H1 (cell line): ENCODE results near the gene SMIM38. TPM values are rescaled to one million over a fixed set of nuclear protein-coding genes. Genes with fewer than 3 reads are reported as not detected.

ENCODE experiments used
- CTCF ChIA-PET: fragments of 300-600 bp; sonication (Branson Sonifier 250); formaldehyde crosslinking; loops from one replicate; lab custom pipeline; 2021; ENCODE audit not compliant: partially characterized antibody; lab: Charles Lee
- POLR2A ChIA-PET: fragments of 300-600 bp; sonication (Branson Sonifier 250); formaldehyde crosslinking; loops from one replicate; lab custom pipeline; 2021; ENCODE audit warnings: inconsistent platforms; ENCODE audit not compliant: partially characterized antibody; lab: Charles Lee
- DNase-seq, 2 experiments: peaks; one replicate each; pipeline versions ENCODE4 v3.0.0 to v3.0.0-alpha.2; 2010 to 2022; ENCODE audit warnings: low spot score in 2 of 2, low read depth in 1 of 2, mixed read lengths in 1 of 2
- FAIRE-seq: peaks from 2 replicates; lab custom pipeline; 2011; peaks lifted over from hg19 to GRCh38; lab: Jason Lieb, UNC
- H2AFZ ChIP-seq: 2 replicates; pipeline ENCODE4 v1.8.1; 2012; ENCODE audit warnings: low read length, inconsistent platforms
- H2AK5ac ChIP-seq: 2 replicates; pipeline ENCODE4 v1.6.1; 2013; ENCODE audit warnings: low read depth, low read length
- H2BK120ac ChIP-seq: replicated peaks from 2 replicates; pipeline ENCODE3; 2013; ENCODE audit warnings: low read depth, low read length, inconsistent platforms
- H2BK12ac ChIP-seq: 2 replicates; pipeline ENCODE4 v1.6.1; 2013; ENCODE audit warnings: low read depth, low read length
- H2BK15ac ChIP-seq: 2 replicates; pipeline ENCODE4 v1.6.1; 2013; ENCODE audit warnings: low read length
- H2BK20ac ChIP-seq: 2 replicates; pipeline ENCODE4 v1.6.1; 2013; ENCODE audit warnings: low read length
- H2BK5ac ChIP-seq: 2 replicates; pipeline ENCODE4 v1.6.1; 2013; ENCODE audit warnings: low read depth, low read length
- H3K14ac ChIP-seq: 2 replicates; pipeline ENCODE4 v1.6.1; 2013; ENCODE audit warnings: inconsistent platforms; ENCODE audit not compliant: insufficient read length
- H3K18ac ChIP-seq: 2 replicates; pipeline ENCODE4 v1.6.1; 2013; ENCODE audit warnings: low read length; ENCODE audit errors: extremely low read depth
- H3K23ac ChIP-seq: 2 replicates; pipeline ENCODE4 v1.6.1; 2013; ENCODE audit warnings: inconsistent platforms; ENCODE audit not compliant: insufficient read length
- H3K23me2 ChIP-seq: 2 replicates; pipeline ENCODE4 v1.6.1; 2013; ENCODE audit warnings: low read depth, low read length
- H3K27ac ChIP-seq: 2 replicates; pipeline ENCODE4 v1.6.1; 2011; ENCODE audit warnings: low read depth, low read length, inconsistent platforms
- H3K27me3 ChIP-seq, 4 experiments: replicated peaks in 1 of 4; 1 replicate in 1 of 4; 2 replicates in 3 of 4; pipeline versions ENCODE4 v1.6.1 to v1.8.1; 2011 to 2013; ENCODE audit warnings: low read length in 3 of 4, mild to moderate bottlenecking in 3 of 4, inconsistent platforms in 2 of 4, mixed read lengths in 2 of 4, moderate library complexity in 1 of 4; ENCODE audit not compliant: control insufficient read depth in 3 of 4, insufficient read depth in 3 of 4; ENCODE audit errors: extremely low read depth in 1 of 4
- H3K36me3 ChIP-seq, 4 experiments: 2 replicates each; pipeline versions ENCODE4 v1.6.1 to v1.8.1; 2011 to 2013; ENCODE audit warnings: mild to moderate bottlenecking in 4 of 4, low read length in 3 of 4, moderate library complexity in 2 of 4, control low read depth in 1 of 4, inconsistent platforms in 1 of 4; ENCODE audit not compliant: insufficient read depth in 4 of 4, control insufficient read depth in 2 of 4
- H3K4ac ChIP-seq: replicated peaks from 2 replicates; pipeline ENCODE3; 2013; ENCODE audit warnings: low read length, low read depth, mixed read lengths, inconsistent platforms; ENCODE audit not compliant: insufficient read length
- H3K4me1 ChIP-seq, 4 experiments: replicated peaks in 1 of 4; 1 replicate in 1 of 4; 2 replicates in 3 of 4; pipeline versions ENCODE4 v1.6.1 to v1.8.1; 2011 to 2013; ENCODE audit warnings: low read length in 3 of 4, inconsistent platforms in 2 of 4, mixed read lengths in 1 of 4; ENCODE audit not compliant: insufficient read depth in 4 of 4, control insufficient read depth in 3 of 4
- H3K4me2 ChIP-seq, 2 experiments: 2 replicates each; pipeline versions ENCODE4 v1.6.1 to v1.8.1; 2011 to 2013; ENCODE audit warnings: low read depth in 2 of 2, low read length in 2 of 2, control low read depth in 1 of 2, inconsistent platforms in 1 of 2, mild to moderate bottlenecking in 1 of 2; ENCODE audit not compliant: insufficient read depth in 1 of 2
- H3K4me3 ChIP-seq, 4 experiments: fragments of 200-600, 300-600 bp in 1 of 4; sonication (generic), shearing (Covaris generic), sonication (Bioruptor Twin) in 1 of 4; 2 replicates each; pipeline versions ENCODE4 v1.5.1 to v1.8.1; 2011 to 2016; ENCODE audit warnings: low read length in 4 of 4, low read depth in 3 of 4, control low read depth in 2 of 4, inconsistent platforms in 2 of 4, mild to moderate bottlenecking in 2 of 4, mixed read lengths in 1 of 4, moderate library complexity in 1 of 4; ENCODE audit not compliant: insufficient read depth in 2 of 4; ENCODE audit errors: extremely low read depth in 1 of 4
- H3K56ac ChIP-seq: replicated peaks from 2 replicates; pipeline ENCODE3; 2013; ENCODE audit warnings: low read depth, mild to moderate bottlenecking, mixed read lengths, low read length, inconsistent platforms; ENCODE audit not compliant: insufficient read length
- H3K79me1 ChIP-seq: 2 replicates; pipeline ENCODE4 v1.6.1; 2013; ENCODE audit warnings: low read depth, low read length, control low read depth
- H3K79me2 ChIP-seq, 2 experiments: 2 replicates each; pipeline versions ENCODE4 v1.6.1 to v1.8.1; 2012 to 2013; ENCODE audit warnings: low read length in 2 of 2, mild to moderate bottlenecking in 2 of 2, inconsistent platforms in 1 of 2; ENCODE audit not compliant: insufficient read depth in 2 of 2, control insufficient read depth in 1 of 2
- H3K9ac ChIP-seq, 4 experiments: replicated peaks in 1 of 4; 1 replicate in 1 of 4; 2 replicates in 3 of 4; pipeline versions ENCODE4 v1.6.1 to v1.8.1; 2011 to 2013; ENCODE audit warnings: low read depth in 3 of 4, low read length in 3 of 4, control low read depth in 2 of 4, mild to moderate bottlenecking in 2 of 4, moderate library complexity in 2 of 4, inconsistent platforms in 1 of 4; ENCODE audit errors: extremely low read depth in 1 of 4
- H3K9me3 ChIP-seq, 2 experiments: 2 replicates each; pipeline versions ENCODE4 v1.6.1 to v1.8.1; 2012 to 2013; ENCODE audit warnings: mild to moderate bottlenecking in 2 of 2, moderate library complexity in 2 of 2, control low read depth in 1 of 2, inconsistent platforms in 1 of 2, low read depth in 1 of 2, low read length in 1 of 2, mixed read lengths in 1 of 2; ENCODE audit not compliant: insufficient read depth in 2 of 2
- H4K20me1 ChIP-seq, 2 experiments: replicated peaks in 1 of 2; 2 replicates each; pipeline versions ENCODE3 to v1.8.1; 2011 to 2013; ENCODE audit warnings: inconsistent platforms in 2 of 2, low read length in 2 of 2, mild to moderate bottlenecking in 1 of 2; ENCODE audit not compliant: insufficient read depth in 2 of 2, control insufficient read depth in 1 of 2
- H4K5ac ChIP-seq: 2 replicates; pipeline ENCODE4 v1.6.1; 2013; ENCODE audit warnings: low read length, low read depth, mixed read lengths, inconsistent platforms; ENCODE audit not compliant: insufficient read length
- H4K8ac ChIP-seq: 2 replicates; pipeline ENCODE4 v1.8.0; 2013; ENCODE audit warnings: mild to moderate bottlenecking, moderate library complexity, low read length, inconsistent platforms; ENCODE audit not compliant: insufficient read depth; ENCODE audit errors: extremely low read depth
- H4K91ac ChIP-seq: replicated peaks from 2 replicates; pipeline ENCODE3; 2013; ENCODE audit warnings: low read length, mixed read lengths, inconsistent platforms; ENCODE audit not compliant: insufficient read length
- ATF2 ChIP-seq: IDR thresholded peaks from 2 replicates; pipeline ENCODE4 v1.6.1; 2012; ENCODE audit warnings: low read length, inconsistent platforms
- ATF3 ChIP-seq: IDR thresholded peaks from 2 replicates; pipeline ENCODE4 v1.6.1; 2011; ENCODE audit warnings: low read depth, mild to moderate bottlenecking, low read length; ENCODE audit not compliant: insufficient read depth
- CBX5 ChIP-seq: fragments of 300-800, 300-1000 bp; sonication (generic); IDR thresholded peaks from 2 replicates; pipeline ENCODE4 v1.7.1; 2016; ENCODE audit warnings: antibody characterized with exemption, low read length, low read depth
- CBX8 ChIP-seq: fragments of 300-800, 300-1000 bp; sonication (generic); IDR thresholded peaks from 2 replicates; pipeline ENCODE4 v1.7.1; 2016; ENCODE audit warnings: low read depth, low read length, borderline replicate concordance
- CEBPB ChIP-seq: IDR thresholded peaks from 2 replicates; pipeline ENCODE4 v1.6.1; 2012; ENCODE audit warnings: low read depth, low read length
- CREB1 ChIP-seq: IDR thresholded peaks from 2 replicates; pipeline ENCODE4 v1.6.1; 2012; ENCODE audit warnings: inconsistent platforms
- EP300 ChIP-seq, 2 experiments: IDR thresholded peaks; 1 replicate in 1 of 2; 2 replicates in 1 of 2; pipeline ENCODE4 v1.6.1; 2011 to 2012; ENCODE audit warnings: low read depth in 2 of 2, low read length in 2 of 2, mild to moderate bottlenecking in 2 of 2, borderline replicate concordance in 1 of 2, inconsistent platforms in 1 of 2, moderate library complexity in 1 of 2
- NRF1 ChIP-seq: IDR thresholded peaks from 2 replicates; pipeline ENCODE4 v1.6.1; 2011; ENCODE audit warnings: mild to moderate bottlenecking, low read depth, low read length, improper control_type of control experiment
- POLR2AphosphoS5 ChIP-seq: IDR thresholded peaks from 2 replicates; pipeline ENCODE4 v1.6.1; 2011; ENCODE audit warnings: low read depth, low read length
- RFX5 ChIP-seq: IDR thresholded peaks from 2 replicates; pipeline ENCODE4 v1.6.1; 2011; ENCODE audit warnings: low read depth, low read length, improper control_type of control experiment, borderline replicate concordance
- SP4 ChIP-seq: IDR thresholded peaks from 2 replicates; pipeline ENCODE4 v1.6.1; 2012; ENCODE audit warnings: low read length, inconsistent platforms
- TEAD4 ChIP-seq: IDR thresholded peaks from 2 replicates; pipeline ENCODE4 v1.6.1; 2012; ENCODE audit warnings: low read depth, low read length, inconsistent platforms, mixed read lengths
- WGBS, 2 experiments: shearing (Covaris generic) in 1 of 2; methylation state at CpG; one replicate each; pipeline versions ENCODE4 v1.1.6 to v1.1.7; 2013 to 2015; ENCODE audit warnings: low lambda C conversion rate in 2 of 2, mixed read lengths in 2 of 2, inconsistent platforms in 1 of 2, low coverage in 1 of 2, missing lambda C conversion rate in 1 of 2; ENCODE audit not compliant: insufficient replicate concordance in 2 of 2, insufficient coverage in 1 of 2, insufficient read length in 1 of 2; ENCODE audit errors: extremely low coverage in 1 of 2, missing lambda C conversion rate in 1 of 2; 5-methylcytosine and 5-hydroxymethylcytosine counted together
- polyA plus RNA-seq, 7 experiments: library from polyadenylated mRNA; depleted of rRNA in 3 of 7; stranded (reverse) in 5 of 7; unstranded in 2 of 7; fragments of >200 nt in 5 of 7; fragments of 200-250 nt in 2 of 7; gene quantifications; 1 replicate in 5 of 7; 2 replicates in 1 of 7; 4 replicates in 1 of 7; pipeline versions ENCODE4 v1.2.1 to v1.2.3, GENCODE V29; 2011 to 2013; ENCODE audit warnings: missing spikeins in 2 of 7, mixed read lengths in 2 of 7
- total RNA-seq: library from RNA; stranded (reverse); fragmentation: NEBNext Ultra II Directional; extraction: Animal tissue kit (Norgen Biotek cat#: 25700); gene quantifications from 2 replicates; pipeline ENCODE4 v1.2.1, GENCODE V29; 2021

SMIM38 gene
- total and polyA plus RNA-seq, 2 of the 8 experiments (the other 6 are each of a cell fraction or from before 2014, with no cell fraction given) = 0.17 to 0.20 TPM

- H3K4me1 ChIP-seq = peaks cover 0 to 26% (median 18%) of the 10 kb centered on the region in 4 experiments; a peak in 6 of 7 replicates
- H2BK5ac ChIP-seq = peak overlapping the region; percentile 87; the same call in 1 of the 2 replicates
- H2AFZ ChIP-seq = no peak overlapping the region
- H4K20me1 ChIP-seq = no peaks in the 10 kb centered on the region
- H4K5ac ChIP-seq = no peak overlapping the region
- FAIRE-seq = no peak
- no peak for DNase-seq
- H3K14ac ChIP-seq = no peak overlapping the region
- CTCF ChIA-PET = interaction anchor here (0.9 to 3.9 kb wide), 5 partner anchors 8 to 374 kb away, joined by 3 to 20 read pairs (median 5); no protein-coding TSS in a partner anchor
- peak overlapping the region; percentile 31; the same call in 1 of the 2 replicates for H2BK15ac ChIP-seq
- H3K9me3 ChIP-seq = no peaks in the 10 kb centered on the region; a peak in 2 of 4 replicates
- H3K36me3 ChIP-seq = no peaks in the 10 kb centered on the region
- no peak overlapping the region for H3K9ac ChIP-seq
- no peaks in the 10 kb centered on the region for H3K79me2 ChIP-seq
- peak overlapping the region; percentile 89 for H4K91ac ChIP-seq
- peak overlapping the region; percentile 99 for H2BK12ac ChIP-seq
- WGBS, 2 experiments = 77% methylated on average over 9 of the region's 9 CpGs; no CpG with 5 or more reads in 1 of the 2 experiments
- no peak overlapping the region for H3K56ac ChIP-seq
- peaks cover 0 to 4% (median under 1%) of the 10 kb centered on the region in 4 experiments; a peak in 3 of 7 replicates for H3K27me3 ChIP-seq
- POLR2A ChIA-PET = interaction anchor here (0.7 to 2.8 kb wide), 4 partner anchors 8 to 515 kb away, joined by 3 to 13 read pairs (median 5); no protein-coding TSS in a partner anchor
- H3K23ac ChIP-seq = no peak overlapping the region
- peak overlapping the region in 1 of 4 experiments; percentile 47; a peak in 1 of 8 replicates for H3K4me3 ChIP-seq
- H3K4ac ChIP-seq = no peak overlapping the region
- H3K4me2 ChIP-seq = peak overlapping the region; percentile 62 to 72
- H3K79me1 ChIP-seq = no peaks in the 10 kb centered on the region
- H4K8ac ChIP-seq = no peak overlapping the region; the same call in 1 of the 2 replicates
- H2AK5ac ChIP-seq = peak overlapping the region; percentile 82; the same call in 1 of the 2 replicates
- no peak overlapping the region for H3K27ac ChIP-seq
- peak overlapping the region; percentile 25 for H2BK120ac ChIP-seq
- peaks cover 3% of the 10 kb centered on the region; the same call in 1 of the 2 replicates for H3K23me2 ChIP-seq
- peak overlapping the region; percentile 92 for H3K18ac ChIP-seq
- H2BK20ac ChIP-seq = peak overlapping the region; percentile 99
- TF ChIP-seq SP4 (no peak), ATF2 (no peak), POLR2AphosphoS5 (no peak), CEBPB (no peak), NRF1 (no peak), CBX8 (no peak), TEAD4 (no peak), ATF3 (no peak), CBX5 (no peak), CREB1 (no peak), RFX5 (no peak), EP300 (IDR thresholded peaks at IDR 0.05; ENCODE audit: borderline replicate concordance in 1 of 2, low read depth in 2 of 2, low read length in 2 of 2) (no peak)
Observed at GRCh38 chr11:69122326-69122629, 33.5 kb upstream of the SMIM38 start.
